HG02610 (cell line): ENCODE data around the gene RBBP8NL.

Experiments used
- ATAC-seq: cut with Tn5 transposase; IDR thresholded peaks from one replicate; pipeline ENCODE4 v1.9.1; 2021; ENCODE audit warnings: mild to moderate bottlenecking, moderate library complexity; ENCODE audit not compliant: unreplicated experiment

RBBP8NL gene

DNA sequence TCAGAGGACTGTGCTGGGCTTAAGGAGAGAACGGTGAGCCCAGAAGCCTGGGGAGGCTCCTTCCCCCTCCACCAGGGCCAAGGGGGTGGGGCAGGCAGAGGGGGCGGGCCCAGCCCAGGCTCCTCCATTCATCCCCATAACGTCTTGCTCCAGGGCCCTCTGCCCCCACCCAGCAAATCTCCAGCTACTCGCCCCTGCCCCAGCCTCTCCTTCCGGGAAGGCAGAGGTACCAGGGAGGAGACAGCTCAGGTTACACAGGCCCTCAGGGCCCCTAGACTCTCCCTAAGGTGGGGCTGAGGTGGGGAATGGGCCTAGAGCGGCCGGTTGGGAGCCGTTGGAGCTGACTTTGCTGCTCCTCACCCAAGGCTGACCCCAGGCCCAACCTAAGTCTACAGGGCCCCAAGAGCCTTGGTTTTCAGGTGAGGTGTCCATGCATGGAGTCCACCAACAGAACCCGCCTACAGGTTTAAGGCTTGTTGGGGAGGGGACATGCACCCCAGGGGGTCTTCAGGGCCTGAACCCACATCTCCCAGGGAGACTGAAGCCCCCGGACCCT is 61.4 kb downstream of the RBBP8NL start:
- ATAC-seq: no peak

DNA sequence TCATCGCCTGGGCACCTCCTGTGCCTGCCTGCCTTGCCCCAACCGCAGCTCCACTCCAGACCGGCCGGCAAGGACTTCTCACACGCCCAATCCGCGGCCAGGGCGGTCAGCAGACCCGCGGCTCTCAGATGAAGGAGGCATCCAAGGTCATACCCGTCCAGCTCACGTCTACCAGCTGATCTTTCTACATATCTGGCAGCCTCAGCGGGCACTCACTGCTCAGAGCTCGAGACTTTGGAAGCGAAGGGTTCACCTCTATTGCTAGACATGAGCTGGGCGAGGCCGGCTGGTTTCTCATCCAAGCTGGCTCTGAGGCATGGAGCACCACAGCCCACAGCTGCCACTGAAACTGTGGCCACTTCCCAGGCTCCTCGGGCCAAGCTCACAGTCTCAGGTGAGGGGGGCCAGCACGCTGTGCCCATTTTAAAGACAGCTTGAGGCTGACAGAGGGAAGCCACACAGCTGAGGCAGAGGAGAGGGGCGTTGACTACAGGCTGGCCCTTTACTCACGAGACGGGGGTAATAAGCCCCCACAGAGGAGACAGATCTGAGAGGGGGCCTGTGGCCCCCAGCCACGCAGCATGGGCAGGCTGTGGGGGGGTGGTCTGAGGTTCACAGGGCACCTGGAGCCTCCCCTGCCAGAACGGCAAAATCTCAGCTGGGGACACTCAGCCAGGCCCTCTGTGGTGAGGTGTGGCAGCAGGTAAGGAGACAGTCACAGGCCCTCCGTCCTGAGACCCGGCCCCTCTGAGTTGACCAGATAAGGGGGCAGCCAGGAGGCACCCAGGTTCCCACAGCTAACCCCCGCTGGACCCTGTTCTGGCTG is 62.2 kb downstream of the RBBP8NL start:
- ATAC-seq: no peak

DNA sequence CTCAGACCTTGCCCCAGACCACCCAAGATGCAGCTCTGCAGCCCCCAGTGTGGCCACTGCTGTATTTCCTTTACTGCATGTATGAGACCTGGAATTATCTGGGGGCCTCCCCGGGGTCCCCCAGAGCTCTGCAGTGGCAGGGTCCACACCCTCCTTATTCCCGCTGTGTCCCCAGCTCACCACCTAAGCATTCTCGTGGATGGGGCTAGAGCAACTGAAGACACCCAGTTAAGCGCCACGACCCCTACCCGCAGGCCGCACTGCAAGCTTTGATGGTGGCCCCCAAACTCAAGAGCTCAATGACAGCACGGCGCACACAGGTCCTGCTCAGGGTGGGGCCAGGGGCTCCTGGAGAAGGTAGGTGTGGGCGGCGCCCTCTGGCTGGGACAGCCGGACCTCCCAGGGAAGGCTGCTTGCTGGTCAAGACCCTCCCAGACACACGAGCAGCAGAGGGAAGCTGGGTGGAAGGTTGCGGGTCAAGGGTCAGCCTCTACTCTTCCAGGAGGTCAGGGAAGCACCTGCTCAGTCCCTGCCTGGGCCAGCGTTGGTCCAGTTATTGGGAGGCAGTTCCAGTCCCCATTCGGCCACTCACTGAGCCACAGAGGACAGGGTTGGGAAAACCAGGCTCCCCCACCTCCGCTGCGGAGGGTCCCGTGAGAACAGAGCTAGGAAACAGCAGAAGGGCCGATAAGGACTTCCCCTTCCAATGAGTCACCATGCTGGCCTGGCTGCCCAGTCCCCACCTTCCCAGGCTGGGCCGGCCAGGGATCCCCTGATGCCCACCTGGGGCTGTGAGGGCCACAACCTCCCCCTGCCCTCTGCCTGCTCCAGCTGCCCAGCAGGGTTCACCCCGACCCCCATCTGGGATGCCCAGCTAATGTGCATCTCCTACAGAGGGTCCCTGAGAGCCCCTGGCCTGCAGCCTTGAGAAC is 63.2 kb downstream of the RBBP8NL start:
- no peak for ATAC-seq

DNA sequence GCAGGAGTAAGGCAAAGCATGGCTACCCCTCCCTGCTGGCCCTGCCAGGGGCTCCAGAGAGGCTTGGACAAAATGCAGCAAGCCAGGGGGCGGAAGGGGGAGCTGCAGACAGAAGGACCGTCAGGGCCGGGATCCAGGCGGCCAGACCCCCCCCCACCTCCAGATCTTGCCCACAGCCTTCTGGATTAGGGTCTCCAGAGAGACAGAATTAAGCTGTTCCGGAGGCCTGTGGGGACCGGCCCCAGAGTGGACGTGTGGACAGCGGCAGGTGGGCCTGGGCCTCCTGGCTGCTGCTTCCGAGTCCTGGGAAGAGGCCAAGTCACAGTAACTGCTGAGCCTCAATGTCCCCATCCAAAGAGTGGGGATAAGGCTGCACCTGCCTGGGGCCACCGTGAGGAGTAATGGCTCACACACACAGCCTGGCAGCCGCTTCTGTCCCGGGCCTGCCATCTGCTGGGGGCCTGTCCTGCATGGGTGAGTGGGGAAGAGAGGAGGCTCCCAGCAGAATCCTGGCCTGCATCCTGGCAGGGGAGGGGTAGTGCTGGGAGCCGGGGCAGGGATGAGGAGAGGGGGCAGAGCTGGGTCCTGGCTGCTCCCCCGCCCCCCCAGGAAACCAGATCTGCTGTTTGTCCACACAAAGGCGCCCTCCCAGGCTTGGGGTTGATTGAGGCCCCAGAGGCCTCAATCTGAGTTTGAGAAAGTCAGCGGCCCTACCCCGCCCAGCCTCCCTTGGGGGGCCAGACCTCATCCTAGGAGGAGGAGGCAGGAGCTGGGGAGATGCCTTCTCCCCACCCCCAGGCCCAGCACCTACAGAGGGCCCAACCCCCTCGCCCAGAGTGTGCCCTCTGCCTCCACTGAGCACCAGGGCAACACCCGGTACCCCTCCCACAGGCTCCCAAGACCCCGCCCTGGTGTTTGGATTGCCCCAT is 64.1 kb downstream of the RBBP8NL start:
- ATAC-seq: no peak

DNA sequence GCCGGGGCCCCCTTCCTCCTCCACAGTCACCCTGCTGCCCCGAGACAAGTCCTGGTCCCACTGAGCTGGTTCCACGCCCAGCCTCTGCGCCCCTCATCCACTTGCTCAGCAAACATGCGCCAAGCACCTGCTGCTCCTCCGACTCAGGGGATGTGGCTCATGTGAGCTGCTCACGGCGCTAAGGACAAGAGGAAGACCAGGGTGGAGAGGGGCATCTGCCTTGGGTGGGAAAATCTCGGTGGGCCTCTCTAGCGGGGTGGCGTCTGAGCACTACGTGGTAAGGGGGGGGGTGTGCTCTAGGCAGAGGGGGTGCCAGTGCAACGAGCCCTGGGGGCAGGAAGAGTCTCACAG is 64.8 kb downstream of the RBBP8NL start:
- no peak for ATAC-seq

DNA sequence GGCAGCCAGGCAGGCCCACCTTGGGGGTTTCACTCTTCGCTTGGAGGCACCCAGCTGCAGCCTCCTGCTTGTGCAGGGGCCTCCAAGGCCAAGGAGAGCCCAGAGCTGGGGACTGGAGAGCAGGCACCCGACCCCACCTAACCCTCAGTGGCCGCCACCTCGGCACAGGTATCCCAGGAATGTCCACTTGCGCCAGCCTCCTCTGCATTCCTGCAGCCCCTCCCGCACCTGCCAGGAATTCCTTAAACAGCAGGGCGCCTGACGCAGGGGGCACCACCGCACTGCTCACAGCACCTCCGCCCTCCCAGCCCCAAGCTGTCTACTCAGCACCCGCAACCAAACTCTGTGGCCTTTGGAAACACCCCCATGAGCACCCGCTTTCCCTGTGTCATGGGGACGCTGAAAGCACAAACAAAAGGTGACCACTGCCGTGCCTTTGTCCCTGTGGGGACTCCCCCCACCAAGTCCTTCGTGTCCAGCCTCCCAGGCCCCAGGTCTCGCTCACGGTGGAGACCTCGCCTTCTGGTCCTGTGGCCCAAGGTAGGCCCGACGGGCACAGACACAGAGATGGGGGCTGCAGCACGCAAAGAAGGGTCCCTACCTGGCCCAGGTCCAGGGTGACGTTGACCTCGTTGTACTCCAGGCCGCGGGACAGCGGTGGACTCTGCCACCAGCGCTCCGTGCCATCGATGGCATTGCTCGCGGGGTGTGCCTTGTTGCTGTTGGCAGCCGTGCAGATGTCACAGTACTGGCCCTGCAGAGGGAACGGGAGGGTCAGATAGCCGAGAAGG is 65.3 kb downstream of the RBBP8NL start:
- ATAC-seq: no peak

DNA sequence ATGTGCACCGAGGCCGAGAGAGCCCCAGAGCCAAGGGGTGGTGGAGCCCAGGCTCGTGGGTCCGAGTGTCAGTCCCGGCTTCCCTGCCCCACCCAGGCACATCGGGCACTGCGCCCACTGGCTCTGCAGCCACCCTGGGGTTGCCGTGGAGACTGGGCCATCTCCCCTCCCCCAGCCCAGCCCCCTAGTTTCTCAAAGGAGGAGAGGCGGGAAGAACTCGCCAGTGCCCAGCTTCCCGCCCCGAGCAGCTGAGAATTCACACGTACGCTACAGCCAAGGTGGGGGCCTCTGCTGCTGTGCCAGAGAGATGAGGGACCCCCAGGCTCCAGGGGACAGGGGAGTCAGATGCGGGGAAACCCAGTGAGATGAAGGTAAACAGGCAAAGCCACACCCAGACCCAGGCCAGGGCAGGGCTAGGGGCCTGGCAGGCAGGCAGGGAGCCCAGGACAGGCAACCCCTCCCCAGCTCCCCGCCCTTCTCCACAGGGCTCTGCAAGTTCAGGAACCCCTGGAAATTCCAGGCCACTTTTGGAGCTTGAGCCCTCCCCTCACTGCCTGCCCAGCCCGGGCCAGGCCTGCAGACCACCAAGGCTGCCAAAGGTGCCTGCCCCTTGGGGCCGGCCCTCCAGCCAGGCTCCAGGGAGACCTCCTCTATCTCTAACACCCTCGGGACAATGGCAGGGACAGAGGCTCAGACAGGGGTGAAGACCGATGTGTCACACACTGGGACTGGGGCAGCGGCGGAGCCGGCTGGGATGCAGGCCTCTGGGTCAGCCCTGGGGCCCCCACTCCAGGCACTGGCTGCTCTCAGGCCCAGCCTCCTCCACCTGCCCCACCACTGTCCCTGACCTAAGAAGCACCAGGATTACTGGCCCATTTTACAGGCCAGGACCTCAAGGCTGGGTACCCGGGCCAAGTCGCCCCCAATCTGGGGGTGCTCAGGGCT is 66.2 kb downstream of the RBBP8NL start:
- no peak for ATAC-seq
